ENCODE results near the gene DOCK9.
"Not testable (repeated sequence)": the region's sequence is repeated elsewhere in the genome, so short reads cannot be mapped to it uniquely, and the experiment has no call there.

Gene DOCK9

GRCh38 chr13:98910501-98910951, 67.3 kb downstream of the DOCK9 start:
- DNase-seq, result no peak

GRCh38 chr13:98909016-98909415, 68.8 kb downstream of the DOCK9 start:
- DNase-seq, result no peak

- no peak for DNase-seq
These were observed 70.9 kb downstream of the DOCK9 start for GRCh38 chr13:98906746-98907502.

GRCh38 chr13:98905199-98905598, 72.7 kb downstream of the DOCK9 start:
- DNase-seq, result no peak

DNA sequence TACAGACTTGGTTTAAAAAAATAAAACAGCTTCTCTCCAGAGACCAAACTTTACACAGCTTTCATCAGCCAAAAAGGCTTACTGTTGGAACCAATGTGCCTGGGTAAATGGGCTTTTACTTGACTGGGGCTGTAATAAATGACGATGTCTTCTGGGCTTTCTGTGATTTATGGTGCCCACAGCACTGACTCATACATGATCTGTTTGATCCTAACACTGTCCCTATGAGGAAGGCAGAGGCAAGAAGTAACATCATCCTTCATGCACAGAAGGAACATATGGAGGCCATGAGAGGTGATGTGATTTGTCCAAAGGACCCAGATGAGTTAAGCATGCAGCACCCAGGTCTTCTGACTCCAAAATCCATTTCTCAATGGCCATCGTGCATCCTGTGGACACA, 77.4 kb downstream of the DOCK9 start:
- DNase-seq, result no peak

DNA sequence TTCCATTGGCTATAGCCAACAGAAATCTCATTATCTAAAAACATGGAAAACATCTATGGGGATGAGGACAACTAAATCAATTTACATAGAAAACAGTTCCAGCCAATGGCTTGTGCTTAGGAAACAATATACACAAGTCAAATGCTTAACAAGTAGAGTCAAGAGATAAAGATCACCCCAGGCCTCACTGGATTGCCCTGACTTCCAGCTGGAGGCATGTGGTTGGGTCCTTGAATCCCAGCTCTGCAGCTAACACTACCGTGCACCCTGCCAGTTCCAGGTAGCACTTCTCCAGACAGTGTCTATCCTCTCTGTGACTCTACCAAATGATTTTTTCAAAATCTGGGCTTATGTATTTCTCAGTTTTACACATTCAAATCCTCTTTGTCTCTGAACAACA, 80.2 kb downstream of the DOCK9 start:
- DNase-seq, result no peak

- DNase-seq, result no peak
These were observed 81.1 kb downstream of the DOCK9 start for GRCh38 chr13:98896868-98897144.

DNA sequence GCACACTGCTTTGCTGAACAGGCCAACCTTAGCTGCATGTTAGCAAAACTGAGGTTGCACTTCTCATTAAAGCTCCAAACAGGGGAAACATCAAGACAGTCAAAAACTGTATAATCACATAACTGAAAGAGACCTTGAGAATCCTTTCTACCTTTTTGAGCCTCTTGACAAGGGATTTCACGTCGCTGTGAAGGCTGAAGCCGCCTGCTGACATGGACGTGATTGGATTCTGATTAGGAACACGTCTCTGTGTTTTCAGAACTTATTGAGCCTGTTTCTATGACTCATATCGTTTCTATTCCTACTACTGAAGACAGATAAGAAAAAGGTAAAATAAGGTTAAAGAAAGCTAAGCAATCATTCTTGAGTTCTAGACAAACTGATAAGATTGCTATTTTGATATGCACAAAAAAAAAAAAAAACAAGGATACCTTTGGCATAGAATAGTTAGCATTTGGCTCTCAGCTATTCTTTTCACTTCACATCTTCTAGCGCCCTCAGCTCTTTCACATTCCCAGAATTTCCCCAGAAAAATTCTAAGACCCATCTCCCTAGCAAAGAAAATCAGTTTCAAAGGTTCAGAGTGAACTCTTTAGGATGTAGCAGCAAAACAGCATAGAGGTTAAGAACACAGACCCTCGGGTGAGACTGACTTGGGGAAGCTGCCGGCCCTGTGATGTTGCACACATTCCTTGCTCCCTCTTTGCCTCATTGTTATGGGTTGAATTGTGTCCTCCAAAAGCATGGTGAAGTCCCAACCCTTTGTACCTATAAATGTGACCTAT, 81.6 kb downstream of the DOCK9 start:
- no peak for DNase-seq

DNA sequence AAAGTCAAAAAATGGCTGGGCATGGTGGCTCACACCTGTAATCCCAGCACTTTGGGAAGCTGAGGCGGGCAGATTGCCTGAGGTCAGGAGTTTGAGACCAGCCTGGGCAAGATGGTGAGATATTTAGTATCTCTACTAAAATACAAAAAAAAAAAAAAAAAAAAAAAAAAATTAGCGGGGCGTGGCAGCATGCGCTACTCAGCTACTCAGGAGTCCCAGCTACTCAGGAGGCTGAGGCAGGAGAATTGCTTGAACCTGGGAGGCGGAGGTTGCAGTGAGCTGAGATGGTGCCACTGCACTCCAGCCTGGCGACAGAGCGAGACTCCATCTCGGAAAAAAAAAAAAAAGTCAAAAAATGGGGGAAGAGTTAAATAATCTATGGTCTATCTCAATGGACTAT, 83.0 kb downstream of the DOCK9 start:
- DNase-seq, result not testable (repeated sequence)

- DNase-seq, result no peak
These were observed 84.5 kb downstream of the DOCK9 start for GRCh38 chr13:98893371-98893770.

DNA sequence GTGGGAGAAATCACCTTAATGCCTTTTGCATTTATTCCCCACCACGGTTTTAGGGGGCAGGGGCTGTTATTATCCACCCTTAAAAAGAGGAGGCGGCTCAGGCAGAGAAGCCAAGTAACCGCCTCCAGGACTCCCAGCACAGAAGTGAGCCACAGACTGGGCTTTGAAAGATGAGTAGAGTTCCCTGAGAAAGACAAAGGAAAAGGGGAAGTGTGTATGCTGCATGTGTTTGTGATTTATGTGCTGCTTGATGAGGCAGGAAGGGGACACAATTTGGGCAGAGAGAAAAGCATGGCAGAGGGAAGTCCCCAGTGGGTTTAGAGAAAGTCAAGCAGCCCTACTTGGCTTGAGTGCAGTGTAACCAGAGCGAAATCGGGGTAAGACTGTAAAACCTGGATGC, 85.0 kb downstream of the DOCK9 start:
- no peak for DNase-seq

GRCh38 chr13:98892077-98892476, 85.8 kb downstream of the DOCK9 start:
- no peak for DNase-seq

GRCh38 chr13:98890925-98891324, 86.9 kb downstream of the DOCK9 start:
- DNase-seq, result no peak

DNA sequence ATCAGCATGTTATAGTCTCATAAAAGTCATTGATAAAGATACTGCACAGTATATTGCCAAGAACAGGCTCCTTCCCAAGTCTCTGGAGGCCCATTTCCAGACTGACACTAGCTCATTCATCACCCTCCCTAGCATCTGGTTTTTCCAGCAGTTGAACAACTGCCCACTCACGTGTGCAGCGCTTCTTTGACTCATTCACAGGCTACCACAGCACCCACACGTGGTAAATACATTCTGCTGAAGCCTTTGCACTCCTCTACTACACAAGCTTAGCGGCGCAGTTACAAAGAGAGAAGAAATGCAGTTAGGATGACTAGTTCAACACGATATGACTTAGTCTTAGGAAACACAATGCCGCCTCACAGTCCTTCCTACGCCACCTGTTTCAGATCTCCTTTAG, 87.7 kb downstream of the DOCK9 start:
- DNase-seq, result peak; percentile 62

DNA sequence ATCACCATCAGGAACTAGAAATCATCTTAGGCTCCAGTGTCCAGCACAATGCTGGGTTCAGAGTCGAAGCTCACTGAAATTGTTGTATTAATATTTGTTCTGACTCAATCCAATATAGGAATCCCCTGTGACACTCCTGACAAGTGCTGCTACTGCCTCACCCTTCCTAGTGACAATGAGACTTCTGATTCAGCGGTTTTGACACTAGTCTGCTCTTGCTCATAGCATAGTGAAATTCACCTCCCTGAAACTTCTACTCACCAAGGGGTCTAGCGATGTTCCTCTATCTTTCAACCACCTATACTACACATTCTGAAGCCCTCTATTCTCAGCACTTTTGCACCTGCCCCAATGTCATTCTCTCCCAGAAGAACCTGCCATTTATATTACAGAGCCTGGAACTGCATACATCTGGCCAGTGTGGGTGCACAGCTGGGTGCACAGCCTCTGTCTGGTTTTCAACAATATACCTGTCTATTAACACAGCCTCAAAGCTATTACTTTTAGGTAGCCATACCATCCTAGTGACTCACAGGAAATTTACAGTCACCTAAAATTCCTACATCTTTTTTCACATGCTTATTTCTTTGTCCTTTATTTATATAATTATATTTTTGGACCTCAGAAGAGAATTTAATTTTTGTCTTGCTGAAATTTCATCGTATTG, 88.3 kb downstream of the DOCK9 start:
- no peak for DNase-seq

DNA sequence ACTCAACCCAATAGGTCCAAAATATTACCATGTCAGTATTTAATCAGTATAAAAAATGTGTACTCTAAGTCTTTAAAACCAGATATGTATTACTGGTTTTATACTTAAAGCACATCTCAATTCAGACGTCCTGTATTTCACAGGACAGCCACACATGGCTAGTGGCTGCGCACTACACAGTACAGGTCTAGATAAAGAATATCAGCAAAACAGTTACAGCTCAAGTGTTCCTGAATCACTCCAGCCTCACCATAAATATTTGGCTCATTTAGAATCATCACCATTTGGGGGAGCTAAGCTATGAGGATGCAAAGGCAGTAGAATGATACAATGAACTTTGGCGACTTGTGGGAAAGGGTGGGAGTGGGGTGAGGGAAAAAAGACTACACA, 89.0 kb downstream of the DOCK9 start:
- no peak for DNase-seq

GRCh38 chr13:98888222-98888889, 89.5 kb downstream of the DOCK9 start:
- DNase-seq, result no peak

GRCh38 chr13:98886587-98887230, 91.2 kb downstream of the DOCK9 start:
- DNase-seq, result no peak

GRCh38 chr13:98885600-98885999, 92.3 kb downstream of the DOCK9 start:
- no peak for DNase-seq

GRCh38 chr13:98883998-98884397, 93.9 kb downstream of the DOCK9 start:
- DNase-seq, result peak; percentile 34

DNA sequence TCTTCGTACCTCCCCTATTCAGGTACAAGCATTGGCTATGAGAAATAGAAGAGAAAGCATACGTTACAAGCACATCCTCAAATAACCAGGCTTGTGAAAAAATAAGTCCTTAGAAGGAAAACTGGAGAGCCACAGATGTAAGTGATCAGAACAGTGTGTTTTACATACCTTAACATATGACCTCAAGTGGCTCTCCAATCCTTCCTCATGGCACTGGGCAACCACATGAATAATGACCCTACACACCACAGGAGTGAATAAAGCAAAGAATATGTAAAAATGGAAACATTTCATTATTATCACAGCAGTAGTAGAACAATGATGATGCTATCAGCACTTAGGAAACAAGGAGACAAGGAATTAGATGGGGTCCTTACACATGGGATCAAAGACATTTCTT, 96.5 kb downstream of the DOCK9 start:
- DNase-seq, result no peak

DNA sequence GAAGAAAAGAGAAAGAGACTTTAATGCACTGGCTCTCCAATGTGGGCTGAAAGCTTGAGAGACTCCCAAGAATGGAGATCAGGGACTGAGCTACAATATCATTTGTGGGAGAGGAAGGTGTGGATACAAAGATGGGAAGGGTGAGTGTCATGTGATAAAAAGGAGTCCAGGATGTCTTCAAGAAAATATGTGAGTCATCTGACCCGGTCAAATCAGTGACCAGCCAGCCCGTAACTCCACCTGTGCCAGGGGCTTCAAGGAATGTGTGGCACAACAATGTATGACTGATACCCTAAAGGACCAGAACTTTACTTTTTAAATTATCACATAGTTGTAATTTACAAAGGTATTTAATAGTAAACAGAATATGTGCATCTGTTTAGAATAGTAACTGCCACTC, 97.2 kb downstream of the DOCK9 start:
- DNase-seq, result no peak

GRCh38 chr13:98879957-98880356, 97.9 kb downstream of the DOCK9 start:
- DNase-seq, result no peak

Measured in femur (tissue), 1 donor.